Muscle of back (tissue), 13 donors: Measurements from ENCODE around the gene FZD8. TPM values are rescaled to one million over a fixed set of nuclear protein-coding genes. Genes with fewer than 3 reads are reported as not detected.
"Not testable (repeated sequence)": the region's sequence is repeated elsewhere in the genome, so short reads cannot be mapped to it uniquely, and the experiment has no call there.

Experiments
- DNase-seq, 3 donors: peaks; one replicate each; pipeline versions ENCODE4 v3.0.0 to v3.0.0-alpha.2; 2013
- long read RNA-seq, 9 donors: transcript quantifications; one replicate each; lab custom pipeline, GENCODE V29; 2026
- polyA plus RNA-seq, 10 donors: library from polyadenylated mRNA; unstranded; fragments of 120-200 nt; gene quantifications; one replicate each; pipeline ENCODE4 v1.2.1, GENCODE V29; 2013; ENCODE audit not compliant: insufficient read length in 10 of 10

The FZD8 gene
- polyA plus RNA-seq, result 10 to 100 TPM; 17.4 to 35.0 (median 28.4) TPM
- long read RNA-seq, donor 1, full-length matches to known transcripts, result 101 of 101 reads
- long read RNA-seq, donor 1, partial matches to known transcripts, result 0 of 101 reads
- long read RNA-seq, donor 1, other reads (novel, unspliced or antisense), result 0 of 101 reads
- long read RNA-seq, donor 2, full-length matches to known transcripts, result 44 of 44 reads
- long read RNA-seq, donor 2, partial matches to known transcripts, result 0 of 44 reads
- long read RNA-seq, donor 2, other reads (novel, unspliced or antisense), result 0 of 44 reads
- long read RNA-seq, donor 3, result 0 reads
- long read RNA-seq, donor 4, full-length matches to known transcripts, result 48 of 48 reads
- long read RNA-seq, donor 4, partial matches to known transcripts, result 0 of 48 reads
- long read RNA-seq, donor 4, other reads (novel, unspliced or antisense), result 0 of 48 reads
- long read RNA-seq, donor 5, full-length matches to known transcripts, result 69 of 69 reads
- long read RNA-seq, donor 5, partial matches to known transcripts, result 0 of 69 reads
- long read RNA-seq, donor 5, other reads (novel, unspliced or antisense), result 0 of 69 reads
- long read RNA-seq, donor 6, full-length matches to known transcripts, result 73 of 73 reads
- long read RNA-seq, donor 6, partial matches to known transcripts, result 0 of 73 reads
- long read RNA-seq, donor 6, other reads (novel, unspliced or antisense), result 0 of 73 reads
- long read RNA-seq, donor 7, full-length matches to known transcripts, result 43 of 43 reads
- long read RNA-seq, donor 7, partial matches to known transcripts, result 0 of 43 reads
- long read RNA-seq, donor 7, other reads (novel, unspliced or antisense), result 0 of 43 reads
- long read RNA-seq, donor 8, full-length matches to known transcripts, result 75 of 75 reads
- long read RNA-seq, donor 8, partial matches to known transcripts, result 0 of 75 reads
- long read RNA-seq, donor 8, other reads (novel, unspliced or antisense), result 0 of 75 reads
- long read RNA-seq, donor 9, full-length matches to known transcripts, result 9 of 9 reads
- long read RNA-seq, donor 9, partial matches to known transcripts, result 0 of 9 reads
- long read RNA-seq, donor 9, other reads (novel, unspliced or antisense), result 0 of 9 reads

DNA sequence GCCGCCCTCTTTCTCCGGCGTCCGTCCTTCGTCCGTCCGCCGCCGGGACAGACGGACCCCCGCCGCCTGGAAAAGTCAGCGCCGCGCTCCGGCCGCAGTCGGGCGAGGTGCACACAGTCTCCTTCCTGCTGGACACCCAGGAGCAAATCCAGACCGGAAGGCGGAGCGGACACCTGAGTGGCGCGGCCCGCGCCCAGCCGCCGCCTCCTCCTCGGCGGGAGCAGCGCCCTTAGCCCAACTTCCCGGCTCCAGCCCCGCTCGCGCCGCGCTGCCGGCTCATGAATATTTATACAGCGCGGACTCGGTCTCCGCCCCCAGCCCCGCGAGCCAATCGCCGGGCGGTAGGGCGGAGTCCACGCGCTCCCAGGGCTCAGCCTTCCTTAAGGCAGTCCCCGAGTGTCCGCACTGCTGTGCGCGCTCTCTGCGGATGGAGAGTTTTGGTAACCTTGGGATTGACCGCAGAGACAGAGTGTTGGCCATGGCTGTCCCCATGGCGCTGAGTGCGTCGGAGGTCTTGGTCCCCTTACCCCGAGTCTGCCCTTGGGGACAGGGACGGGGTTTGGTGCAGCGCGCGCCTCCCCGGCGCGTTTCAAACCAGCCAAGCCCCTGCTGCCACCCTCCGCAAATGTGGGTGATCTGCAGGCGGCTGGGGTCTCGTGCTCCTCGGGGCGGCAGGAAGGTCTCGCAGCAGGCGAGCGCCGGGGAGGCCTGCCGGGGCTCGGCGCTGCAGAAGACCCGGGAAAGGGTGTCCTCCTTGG, at the start of gene FZD8:
Gene FZD8, minus strand, starts transcription at position 262 of the 758 bp plus-strand sequence. CDS start 867 bp downstream, outside the sequence.
- peak; percentile 93 to 99 (median 96) for DNase-seq

DNA sequence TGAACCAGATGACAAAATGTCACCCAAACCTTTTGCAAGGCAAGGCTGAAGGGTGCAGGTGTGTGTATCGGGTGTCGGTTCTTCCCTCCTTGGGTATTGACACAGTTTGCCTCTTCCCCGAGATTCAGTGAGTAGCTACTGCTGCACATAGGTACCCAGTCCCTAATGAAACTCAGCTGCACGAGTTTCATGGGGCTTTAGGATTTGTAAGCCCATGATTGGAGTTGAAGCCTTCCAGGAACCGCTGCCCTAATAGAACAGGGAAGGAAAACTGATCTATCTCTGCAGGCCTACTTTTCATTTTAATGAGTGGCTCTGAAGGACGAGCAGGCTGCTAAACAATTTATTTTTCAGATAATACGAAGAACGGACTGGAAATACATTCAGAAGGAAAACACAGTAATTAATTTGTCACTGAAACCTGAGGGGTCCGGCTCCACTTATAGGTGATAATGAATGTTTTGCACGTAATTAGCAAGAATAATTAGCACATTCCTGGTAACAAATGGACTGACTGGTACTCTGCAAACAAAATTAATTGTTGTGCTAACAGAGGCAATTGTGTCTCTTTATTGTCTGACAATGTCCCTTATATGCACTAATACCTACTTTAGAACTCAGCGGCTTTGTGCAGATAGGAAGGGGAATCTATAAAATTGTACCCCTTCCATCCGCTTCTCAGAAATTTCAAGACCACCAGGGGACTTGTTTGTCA, 49.6 kb upstream of the FZD8 start:
- no peak for DNase-seq

DNA sequence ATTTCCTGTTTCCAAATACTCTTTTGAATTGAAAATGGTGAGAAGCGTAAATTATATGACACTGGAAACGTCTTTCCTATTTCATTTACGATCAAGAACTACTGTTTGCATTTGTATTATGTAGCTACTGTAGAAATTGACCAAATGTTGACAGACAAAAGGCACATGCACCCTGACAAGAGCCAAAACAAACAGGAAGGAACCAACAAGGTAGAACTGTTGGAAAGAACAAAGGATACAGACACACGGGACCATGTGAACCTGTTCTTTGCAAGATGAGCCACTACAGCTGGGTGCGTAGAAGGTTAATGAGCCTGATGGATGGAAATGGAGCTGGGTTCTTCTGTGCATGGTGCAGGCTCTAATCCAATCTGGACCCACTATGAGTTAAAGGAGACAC, 48.4 kb upstream of the FZD8 start:
- no peak for DNase-seq

DNA sequence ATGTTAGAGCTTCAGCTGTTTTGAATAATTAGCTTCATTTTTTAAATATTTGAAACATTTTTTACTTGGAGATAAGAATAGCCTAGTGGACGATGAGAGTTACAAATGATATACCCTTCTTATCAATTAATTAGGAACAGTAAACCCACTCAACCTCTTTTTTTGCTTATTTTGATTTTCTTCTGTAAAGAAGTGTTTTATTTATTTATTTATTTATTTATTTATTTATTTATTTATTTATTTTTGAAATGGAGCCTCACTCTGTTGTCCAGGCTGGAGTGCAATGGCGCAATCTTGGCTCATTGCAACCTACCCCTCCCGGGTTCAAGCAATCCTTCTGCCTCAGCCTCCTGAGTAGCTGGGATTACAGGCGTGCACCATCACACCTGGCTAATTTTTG, 43.8 kb upstream of the FZD8 start:
- DNase-seq, result not testable (repeated sequence)

DNA sequence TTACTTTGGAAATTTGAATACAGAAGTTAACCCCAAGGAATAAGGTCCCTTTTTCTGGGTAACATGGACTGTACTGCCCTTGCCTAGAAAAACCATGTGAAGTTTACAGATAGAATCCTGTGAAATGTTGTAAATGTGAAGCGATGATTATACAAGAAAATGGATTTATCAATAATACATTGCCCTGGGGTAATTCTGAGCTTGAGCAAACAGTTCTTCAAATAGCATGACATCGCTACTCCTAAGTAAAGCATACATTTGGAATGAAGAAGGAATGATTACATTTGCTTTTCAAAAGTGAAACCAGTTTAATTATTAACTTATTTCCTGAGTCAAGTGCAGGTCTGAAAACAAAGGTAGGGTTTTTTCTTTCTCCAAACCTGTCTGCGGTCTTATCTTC, 43.3 kb upstream of the FZD8 start:
- DNase-seq, result no peak

- DNase-seq, result no peak
These were observed 42.5 kb upstream of the FZD8 start for GRCh38 chr10:35684586-35684985.

DNA sequence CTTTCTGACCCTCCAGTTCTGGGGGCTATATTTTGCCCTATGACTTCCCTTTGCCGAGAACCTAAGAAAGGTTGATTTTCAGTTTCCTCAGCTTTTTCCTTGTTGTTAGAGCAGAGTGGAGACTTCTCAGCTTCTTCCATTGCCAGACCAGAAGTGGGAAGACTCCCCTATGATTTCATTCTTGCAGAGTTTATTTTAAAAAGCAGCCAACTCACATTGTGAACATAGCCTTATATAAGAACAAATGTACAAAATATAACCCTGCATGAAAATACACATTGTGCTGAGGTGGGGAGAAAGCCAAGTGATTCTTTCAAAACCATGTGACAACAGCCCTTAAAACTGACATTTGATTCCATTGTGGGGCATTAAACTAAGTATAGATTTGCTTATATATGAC, 33.8 kb upstream of the FZD8 start:
- DNase-seq, result peak; percentile 30 to 80 (median 48)

DNA sequence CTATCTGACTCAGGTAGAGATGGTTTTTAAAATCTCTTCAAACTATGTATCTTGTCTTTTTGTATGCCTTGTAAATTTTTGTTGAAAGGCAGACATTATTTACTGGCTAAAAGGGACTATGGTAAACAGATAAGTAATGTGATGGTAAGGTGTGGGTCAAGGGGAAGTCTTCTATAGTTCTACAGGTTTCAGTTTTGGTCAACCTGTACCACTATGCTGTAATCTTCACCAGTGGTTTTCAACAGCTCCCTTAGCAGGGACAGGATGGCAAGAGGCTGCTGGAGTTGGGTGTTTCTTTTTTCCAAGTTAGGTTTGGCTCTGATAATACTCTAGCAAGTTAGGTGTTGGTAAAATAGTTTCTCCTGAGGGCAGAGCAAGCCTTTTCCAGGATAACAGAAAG, 32.7 kb upstream of the FZD8 start:
- no peak for DNase-seq

DNA sequence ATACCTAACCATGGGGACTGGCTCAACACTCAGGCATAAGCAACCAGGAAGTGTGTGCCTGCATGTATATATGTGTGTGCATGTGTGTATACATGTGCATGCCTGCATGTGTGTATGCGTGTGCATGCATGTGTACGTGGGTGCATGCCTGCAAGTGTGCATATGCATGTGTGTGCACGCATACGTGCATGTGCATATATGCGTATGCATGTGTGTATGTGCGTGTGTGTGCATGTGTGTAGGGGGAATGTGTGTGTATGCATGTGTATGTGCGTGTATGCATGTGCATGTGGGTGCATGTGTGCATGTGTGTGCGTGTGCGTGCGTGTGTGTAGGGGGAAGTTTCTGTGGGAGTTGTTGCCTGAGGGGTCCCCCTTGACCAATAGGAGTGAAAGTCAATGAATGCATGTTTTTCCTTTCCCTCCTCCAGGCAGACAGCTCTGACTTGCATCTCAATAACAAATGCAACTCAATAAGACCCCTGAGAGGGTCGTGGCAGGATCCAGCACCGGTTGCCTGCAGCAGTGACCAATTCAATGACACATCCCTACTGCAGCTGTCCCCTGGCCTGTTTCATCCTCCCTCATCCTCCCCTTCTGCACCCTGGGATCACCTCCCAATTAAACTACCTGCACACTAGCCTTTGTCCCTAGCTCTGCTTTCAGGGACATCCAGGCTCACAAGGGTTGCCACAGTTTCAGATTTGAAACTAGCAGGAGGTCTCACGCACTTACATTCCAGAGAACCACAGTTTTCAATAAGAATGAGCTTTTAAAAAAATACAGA, 27.0 kb upstream of the FZD8 start:
- no peak for DNase-seq

DNA sequence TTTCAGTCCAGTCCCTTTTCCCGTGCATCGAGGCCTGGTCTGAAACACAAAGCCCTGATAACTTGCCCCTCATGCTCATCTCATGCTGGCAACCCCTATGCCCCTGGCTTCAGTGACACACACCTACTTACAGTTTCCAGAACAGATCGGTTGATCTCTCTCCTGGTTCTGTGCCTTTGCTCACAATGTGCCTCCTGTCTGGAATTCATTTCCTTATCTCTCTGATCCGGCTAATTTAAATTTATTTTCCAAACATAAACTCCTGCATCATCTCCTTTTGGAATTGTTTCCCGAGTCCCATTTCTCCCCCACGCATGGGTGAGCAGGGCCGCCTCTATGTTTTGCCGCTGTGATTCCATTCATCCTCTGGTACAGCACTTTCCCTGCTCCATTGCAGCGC, 25.9 kb upstream of the FZD8 start:
- DNase-seq, result no peak

DNA sequence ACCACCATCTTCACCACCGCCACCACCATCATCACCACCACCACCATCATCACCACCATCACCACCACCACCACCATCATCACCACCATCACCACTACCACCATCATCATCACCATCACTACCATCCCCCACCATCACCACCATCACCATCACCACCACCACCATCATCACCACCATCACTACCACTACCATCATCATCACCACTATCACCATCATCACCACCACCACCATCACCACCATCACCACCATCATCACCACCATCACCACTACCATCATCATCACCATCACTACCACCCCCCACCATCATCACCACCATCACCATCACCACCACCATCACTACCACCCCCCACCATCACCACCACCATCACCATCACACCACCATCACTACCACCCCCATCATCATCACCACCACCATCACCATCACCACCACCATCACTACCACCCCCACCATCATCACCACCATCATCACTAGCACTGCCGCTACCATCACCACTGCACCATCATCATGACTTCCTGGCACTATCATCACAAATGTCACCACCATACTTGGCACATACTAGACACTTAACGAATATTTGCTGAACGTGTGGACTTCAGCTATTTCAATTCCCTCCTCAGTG, 25.3 kb upstream of the FZD8 start:
- DNase-seq, result no peak

- no peak for DNase-seq
These were observed 19.1 kb upstream of the FZD8 start for GRCh38 chr10:35661236-35661635.

GRCh38 chr10:35659456-35659855, 17.4 kb upstream of the FZD8 start:
- DNase-seq, result no peak

- DNase-seq, result no peak
These were observed 15.5 kb upstream of the FZD8 start for GRCh38 chr10:35657621-35658020.

DNA sequence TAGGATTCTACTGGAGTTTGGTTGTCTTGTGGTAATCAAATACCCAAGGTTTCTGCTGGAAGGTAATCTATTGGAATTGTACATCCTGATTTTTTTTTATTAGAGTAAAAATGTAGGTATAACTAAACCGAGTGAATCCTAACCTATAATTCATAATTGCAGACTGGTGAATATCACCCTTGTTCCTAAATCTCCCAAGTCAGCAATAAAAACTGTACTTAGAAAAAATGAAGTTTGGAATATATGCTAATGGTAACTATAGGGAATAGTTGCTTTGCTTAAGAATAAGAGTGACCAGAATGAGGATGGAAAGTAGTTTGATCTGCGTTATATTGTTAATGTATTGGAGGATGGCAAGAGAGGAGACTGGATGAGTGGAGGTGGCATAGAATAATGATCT, 10.7 kb upstream of the FZD8 start:
- no peak for DNase-seq

DNA sequence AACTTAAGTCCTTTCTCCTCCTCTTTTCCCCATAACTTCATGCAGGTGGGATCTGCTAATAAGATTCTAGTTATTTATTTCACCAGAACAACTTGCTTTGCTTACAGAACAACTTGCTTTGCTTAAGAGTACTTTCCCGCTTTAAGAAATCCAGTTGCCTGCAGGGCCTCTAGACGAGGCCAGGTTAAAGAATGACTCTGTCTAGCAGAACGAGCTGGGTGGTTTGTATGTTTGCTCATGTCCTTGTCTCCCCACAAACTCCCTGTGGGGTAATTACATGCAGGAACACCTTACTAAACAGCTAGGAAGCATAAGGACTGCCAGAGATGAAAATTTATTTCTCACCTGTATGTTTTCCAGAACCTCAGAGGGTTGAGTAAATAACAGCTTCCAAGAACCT, 8.8 kb upstream of the FZD8 start:
- no peak for DNase-seq

DNA sequence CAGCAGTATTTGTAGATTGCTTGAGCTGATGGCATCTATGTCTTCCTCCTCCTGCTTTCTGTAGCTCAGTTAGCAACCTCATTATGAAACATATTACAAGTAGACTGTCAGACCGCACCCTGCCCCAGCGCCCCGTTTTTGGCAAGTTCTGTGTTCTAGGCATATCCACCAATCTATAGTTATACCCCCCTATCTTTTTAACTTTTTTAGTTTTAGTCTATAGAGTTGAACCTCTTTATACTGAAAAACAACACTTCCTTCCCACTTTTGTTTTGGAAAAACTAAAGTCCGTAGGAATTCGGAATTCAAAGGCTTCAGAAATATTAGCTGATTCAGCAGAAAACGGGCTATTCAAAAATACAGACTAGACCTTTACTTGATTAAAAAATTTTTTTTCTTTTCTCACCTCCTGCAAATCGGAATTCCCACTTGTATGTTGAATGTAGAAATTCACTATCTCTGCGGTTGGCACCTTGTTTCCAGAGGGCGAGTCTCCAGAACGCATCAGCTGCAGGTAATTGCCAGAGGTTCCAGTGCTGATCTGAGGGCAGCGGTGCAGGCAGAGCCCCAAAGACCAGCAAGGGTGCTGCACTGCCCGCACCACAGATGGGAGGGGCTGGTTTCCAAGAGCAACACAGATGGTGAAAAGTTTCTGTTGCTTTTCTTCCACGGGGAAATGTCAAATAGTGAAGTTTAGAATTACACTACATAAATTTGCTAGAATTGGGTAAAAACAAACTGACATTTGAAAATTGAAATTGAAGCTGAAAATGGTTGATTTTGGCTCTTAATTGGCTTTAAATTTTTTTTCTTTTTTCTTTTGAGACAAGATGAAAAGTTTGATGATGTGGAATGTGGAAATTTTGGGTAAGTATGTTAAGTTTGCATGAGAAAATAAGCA, 2.2 kb upstream of the FZD8 start:
- DNase-seq, result peak in 1 of 3 donors; percentile 71
